Fibroblast of skin of left quadriceps (primary cell): ENCODE results near the gene SLC52A1.

Experiments used
- DNase-seq, 2 experiments: peaks; one replicate each; pipeline ENCODE4 v3.0.0-alpha.2; 2013; ENCODE audit warnings: low read depth in 2 of 2

SLC52A1 gene

DNA sequence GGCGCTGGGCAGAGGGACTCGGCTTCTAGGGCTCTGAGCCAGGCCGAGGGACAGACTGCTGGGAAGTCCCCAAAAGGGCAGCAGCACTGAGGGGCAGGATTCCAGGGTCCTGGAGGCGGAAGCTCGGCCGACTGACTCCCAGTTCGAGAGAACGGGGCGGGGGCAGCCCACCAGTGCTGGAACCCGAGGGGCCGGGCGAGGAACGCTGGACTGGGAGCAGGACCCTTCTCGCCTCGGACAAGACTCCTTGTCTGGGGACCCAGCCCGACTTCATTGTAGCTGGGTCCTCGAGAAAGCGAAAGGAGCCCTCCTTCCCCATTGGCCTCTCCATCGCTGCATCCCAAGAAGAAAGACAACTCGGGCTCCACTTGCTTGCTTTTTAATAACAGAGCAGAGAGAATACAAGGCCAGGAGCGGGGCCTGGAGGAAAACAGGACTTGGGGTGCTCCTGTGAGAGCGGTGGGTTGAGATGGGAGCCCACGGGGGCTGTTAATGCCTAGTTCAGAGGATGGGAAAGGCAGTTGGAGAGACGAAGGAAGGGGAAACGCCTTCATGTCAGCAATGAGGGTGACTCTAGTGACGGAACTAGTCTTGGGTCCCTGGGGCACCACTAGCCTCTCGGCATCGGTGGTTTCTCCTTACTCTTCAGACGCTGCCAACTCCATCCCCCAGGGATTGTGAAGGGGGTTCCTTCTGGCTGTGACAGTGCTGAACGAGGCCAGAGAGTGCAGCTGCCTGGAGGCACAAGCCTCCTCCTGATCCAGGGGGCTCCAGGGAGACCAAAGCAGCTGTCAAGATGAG lies 47.3 kb downstream of the SLC52A1 start:
- no peak for DNase-seq

DNA sequence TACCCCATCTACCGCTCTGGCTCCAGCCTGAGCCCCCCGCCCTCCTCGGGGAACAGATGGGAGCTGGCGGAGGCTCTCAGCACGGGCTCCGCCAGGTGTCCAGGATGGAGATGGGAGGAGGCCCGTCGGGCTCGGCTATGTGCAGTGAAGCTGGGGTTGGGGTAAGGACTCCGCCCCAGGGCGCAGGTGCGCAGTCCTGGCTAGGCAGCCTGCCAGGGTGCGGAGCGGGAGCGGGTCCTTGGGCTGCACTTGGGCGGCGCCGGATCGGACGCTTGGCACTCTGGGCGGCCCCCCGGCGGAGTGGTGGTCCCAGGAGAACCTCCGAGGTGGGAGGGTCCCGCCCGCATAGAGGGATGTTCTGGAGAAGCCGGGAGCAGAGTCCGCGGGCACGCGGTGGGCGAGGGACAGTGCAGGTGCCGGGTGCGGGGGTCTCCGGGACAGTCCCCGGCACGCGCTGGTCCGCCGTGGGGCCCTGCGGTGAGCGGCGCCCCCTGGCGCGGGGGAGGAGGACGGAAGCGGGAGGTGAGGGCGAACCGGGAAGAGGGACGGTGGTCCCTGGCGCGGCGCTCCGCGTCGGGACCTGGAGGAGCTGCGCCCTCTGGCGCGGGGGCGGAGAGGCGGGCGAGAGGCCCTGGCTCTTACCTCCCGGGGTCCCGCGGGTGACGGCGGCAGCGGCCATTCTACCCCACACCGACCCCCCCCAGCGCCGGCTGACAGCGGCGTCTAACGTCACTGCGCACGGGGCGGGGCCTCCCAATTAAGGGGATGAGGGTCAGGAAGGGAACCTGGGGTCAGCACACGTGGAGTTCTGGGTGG lies 48.1 kb downstream of the SLC52A1 start, which contains the start of gene CAMTA2:
CAMTA2 (minus strand) TSS at position 725 of the 816 bp plus-strand sequence. CDS start 1,453 bp downstream, outside the sequence.
- peak in 1 of 2 experiments; percentile 40 for DNase-seq

DNA sequence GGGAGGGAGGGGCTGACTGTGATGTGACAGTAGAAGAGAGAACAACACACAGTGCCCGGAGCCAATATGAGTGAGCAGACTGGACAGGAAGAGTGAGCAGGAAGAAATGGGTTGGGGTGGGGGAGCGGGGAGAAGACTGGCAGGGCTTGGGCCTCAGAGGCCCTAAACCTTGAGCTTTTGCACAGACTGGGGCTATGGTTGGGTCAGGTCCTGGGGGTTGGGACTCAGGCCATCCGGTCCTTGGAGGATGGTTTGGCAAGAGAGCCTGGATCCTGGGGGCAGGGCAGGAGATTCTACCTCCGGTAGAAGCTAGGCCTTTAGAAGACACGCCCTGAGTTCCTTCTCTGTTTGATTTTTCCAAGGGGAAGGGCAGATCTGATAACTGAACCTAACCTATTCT lies 48.8 kb downstream of the SLC52A1 start:
- no peak for DNase-seq
